HEK293T (cell line): Measurements from ENCODE around the gene ABCC5.

Experiments
- FOXK2 ChIP-seq: fragments of 450-650 bp; IDR thresholded peaks from 2 replicates; pipeline ENCODE4 v1.6.1; 2016; ENCODE audit warnings: mild to moderate bottlenecking
- SUZ12 ChIP-seq: fragments of 450-650 bp; IDR thresholded peaks from 2 replicates; pipeline ENCODE4 v1.6.1; 2016; ENCODE audit warnings: mild to moderate bottlenecking

GRCh38 chr3:184066211-184066610, 48.5 kb upstream of the ABCC5 start:
- TF ChIP-seq FOXK2 (no peak), SUZ12 (no peak)
